H1 (cell line): ENCODE results near the gene LHX2. TPM values are rescaled to one million over a fixed set of nuclear protein-coding genes. Genes with fewer than 3 reads are reported as not detected.
A peak's percentile ranks its signal among the peaks of the same experiment; 100 is the strongest.

ENCODE experiments used
- CTBP2 ChIP-seq: IDR thresholded peaks from 2 replicates; pipeline ENCODE4 v1.7.0; 2011; ENCODE audit warnings: borderline replicate concordance, mild to moderate bottlenecking, moderate library complexity, mixed read lengths, low read length; ENCODE audit not compliant: insufficient read depth, insufficient read length
- EZH2 ChIP-seq: fragments of 200-600 bp; sonication (generic); IDR thresholded peaks from 2 replicates; pipeline ENCODE4 v1.7.1; 2012; ENCODE audit warnings: low read depth, mild to moderate bottlenecking, moderate library complexity, low read length, inconsistent platforms; ENCODE audit not compliant: severe bottlenecking
- HDAC2 ChIP-seq, 2 experiments: fragments of 300-600 bp in 1 of 2; sonication (generic) in 1 of 2; IDR thresholded peaks; 2 replicates each; pipeline ENCODE4 v1.6.1; 2011 to 2012; ENCODE audit warnings: low read depth in 2 of 2, low read length in 2 of 2, mild to moderate bottlenecking in 2 of 2, moderate library complexity in 2 of 2, borderline replicate concordance in 1 of 2, inconsistent platforms in 1 of 2
- NRF1 ChIP-seq: IDR thresholded peaks from 2 replicates; pipeline ENCODE4 v1.6.1; 2011; ENCODE audit warnings: mild to moderate bottlenecking, low read depth, low read length, improper control_type of control experiment
- PHF8 ChIP-seq: fragments of 200-600 bp; sonication (generic); conservative IDR thresholded peaks from 2 replicates; pipeline ENCODE4 v1.7.1; 2012; ENCODE audit warnings: low read depth, mild to moderate bottlenecking, inconsistent platforms, low read length, moderate library complexity
- RFX5 ChIP-seq: IDR thresholded peaks from 2 replicates; pipeline ENCODE4 v1.6.1; 2011; ENCODE audit warnings: low read depth, low read length, improper control_type of control experiment, borderline replicate concordance
- RNF2 ChIP-seq: fragments of 200-900, 300-1000 bp; sonication (generic); IDR thresholded peaks from 2 replicates; pipeline ENCODE4 v1.7.1; 2016; ENCODE audit warnings: borderline replicate concordance, low read depth, mild to moderate bottlenecking, antibody characterized with exemption, low read length; ENCODE audit not compliant: poor library complexity, severe bottlenecking; ENCODE audit errors: missing control alignments
- SP1 ChIP-seq: IDR thresholded peaks from 2 replicates; pipeline ENCODE4 v1.6.1; 2011; ENCODE audit warnings: low read depth, low read length
- polyA plus RNA-seq, 7 experiments: library from polyadenylated mRNA; depleted of rRNA in 3 of 7; stranded (reverse) in 5 of 7; unstranded in 2 of 7; fragments of >200 nt in 5 of 7; fragments of 200-250 nt in 2 of 7; gene quantifications; 1 replicate in 5 of 7; 2 replicates in 1 of 7; 4 replicates in 1 of 7; pipeline versions ENCODE4 v1.2.1 to v1.2.3, GENCODE V29; 2011 to 2013; ENCODE audit warnings: missing spikeins in 2 of 7, mixed read lengths in 2 of 7
- total RNA-seq: library from RNA; stranded (reverse); fragmentation: NEBNext Ultra II Directional; extraction: Animal tissue kit (Norgen Biotek cat#: 25700); gene quantifications from 2 replicates; pipeline ENCODE4 v1.2.1, GENCODE V29; 2021

The LHX2 gene
- total and polyA plus RNA-seq, 2 of the 8 experiments (the other 6 are each of a cell fraction or from before 2014, with no cell fraction given) = 0.11 to 0.86 TPM

- TF ChIP-seq SP1 (0 out of 2 replicates have a peak, but pooled peaks have one; percentile 4), PHF8 (no peak), RNF2 (peak; percentile 24), RFX5 (no peak), EZH2 (peak; percentile 79), NRF1 (peak; percentile 81), CTBP2 (no peak), HDAC2 (IDR thresholded peaks at IDR 0.05; ENCODE audit: borderline replicate concordance in 1 of 2, low read depth in 2 of 2, low read length in 2 of 2) (peak in 1 of 2 experiments; percentile 85; a peak in 1 of 4 replicates)
Observed at GRCh38 chr9:124020520-124021384, 9.2 kb downstream of the LHX2 start (continued).
